Activated CD8-positive, alpha-beta memory T cell treated with anti-CD3 and anti-CD28 coated beads, Interleukin-2, amount 10 ng/mL, durations not matched to agents 7 days and 5 days (primary cell): Measurements from ENCODE around the gene MSANTD2. TPM values are rescaled to one million over a fixed set of nuclear protein-coding genes. Genes with fewer than 3 reads are reported as not detected.
A peak's percentile ranks its signal among the peaks of the same experiment; 100 is the strongest.

ENCODE experiments used
- ATAC-seq: fragments of 150-1000 bp; cut with Tn5 transposase; one replicate; pipeline ENCODE4 v1.10.0; 2021; ENCODE audit warnings: moderate library complexity
- CTCF ChIA-PET: fragments of 350-600 bp; sonication (Branson Sonifier 250); formaldehyde crosslinking; loops from one replicate; lab custom pipeline; 2021; ENCODE audit warnings: antibody characterized with exemption; lab: Charles Lee
- DNase-seq: peaks from one replicate; pipeline ENCODE4 v3.0.0-alpha.2; 2020
- H3K27ac Mint-ChIP-seq: one replicate; pipeline ENCODE4 v1.8.0; 2021; ENCODE audit warnings: mild to moderate bottlenecking, mixed read lengths
- H3K27me3 Mint-ChIP-seq: one replicate; pipeline ENCODE4 v1.8.0; 2021; ENCODE audit warnings: mixed read lengths
- H3K36me3 Mint-ChIP-seq: one replicate; pipeline ENCODE4 v1.8.0; 2021; ENCODE audit warnings: mild to moderate bottlenecking, mixed read lengths
- H3K4me1 Mint-ChIP-seq: one replicate; pipeline ENCODE4 v1.8.0; 2021; ENCODE audit warnings: mixed read lengths
- H3K4me3 Mint-ChIP-seq: one replicate; pipeline ENCODE4 v1.8.0; 2021; ENCODE audit warnings: mild to moderate bottlenecking, moderate library complexity, mixed read lengths
- H3K9me3 Mint-ChIP-seq: one replicate; pipeline ENCODE4 v1.8.0; 2022; ENCODE audit warnings: low read depth, mixed read lengths
- total RNA-seq, 2 experiments: library from RNA; stranded (reverse); gene quantifications; one replicate each; pipeline ENCODE4 v1.2.3, GENCODE V29; 2021

Gene MSANTD2
- 10 to 100 TPM in 1 of 2 experiments, 1 to 10 TPM in 1; 8.5 to 10.2 TPM for total RNA-seq

DNA sequence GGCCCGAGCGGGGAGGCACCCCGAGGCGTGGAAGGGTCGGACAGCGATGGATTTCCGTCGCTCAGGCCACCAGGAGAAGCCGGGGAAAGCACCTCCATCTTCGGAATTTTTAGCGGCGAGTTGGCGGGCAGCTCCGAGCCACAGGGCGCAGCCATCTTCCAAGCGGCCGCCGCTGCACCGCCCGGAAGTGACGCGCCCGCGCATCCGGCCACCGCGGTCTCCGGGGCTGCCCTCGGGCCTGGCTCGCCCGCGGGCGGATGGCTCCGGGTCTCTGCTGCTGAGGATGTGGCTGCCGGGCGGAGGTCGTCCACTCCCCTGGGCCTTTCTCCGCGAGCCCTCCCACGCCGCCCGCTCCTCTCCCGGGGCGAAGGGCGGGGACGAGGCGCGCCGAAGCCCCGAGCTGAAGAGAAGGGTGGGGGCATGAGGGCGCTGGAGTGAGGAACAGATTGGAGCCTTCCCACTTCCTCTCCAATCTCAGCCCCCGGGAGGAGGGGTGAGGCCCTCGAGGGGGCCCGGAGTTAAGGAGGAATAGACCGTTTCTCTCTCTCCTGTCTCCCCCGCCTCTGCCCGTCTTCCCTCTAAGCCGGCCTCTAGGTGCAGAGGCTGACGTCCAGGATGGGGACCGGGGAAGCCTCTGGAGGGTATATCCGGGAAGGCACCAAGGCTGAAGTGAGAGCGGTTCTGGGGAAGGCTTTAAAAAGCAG lies at the start of gene MSANTD2:
MSANTD2 (minus strand) TSS at position 181 of the 704 bp plus-strand sequence; CDS start at position 155, 26 bp downstream.
- Mint-ChIP-seq H3K27me3 (peaks cover 2% of the 10 kb centered on the region), H3K27ac (peak within 1 kb of the TSS; percentile 90), H3K9me3 (no peaks in the 10 kb centered on the region), H3K4me3 (peak within 1 kb of the TSS; percentile 82), H3K36me3 (no peaks in the 10 kb centered on the region), H3K4me1 (peaks cover 25% of the 10 kb centered on the region)
- CTCF ChIA-PET: interaction anchor here (0.7 to 15.2 kb wide), 11 partner anchors 10 to 152 kb away, joined by 3 to 216 read pairs (median 4); partner anchors contain the start of genes ESAM, SIAE and SPA17
- peak; percentile 91 for ATAC-seq
- peak; percentile 86 for DNase-seq

DNA sequence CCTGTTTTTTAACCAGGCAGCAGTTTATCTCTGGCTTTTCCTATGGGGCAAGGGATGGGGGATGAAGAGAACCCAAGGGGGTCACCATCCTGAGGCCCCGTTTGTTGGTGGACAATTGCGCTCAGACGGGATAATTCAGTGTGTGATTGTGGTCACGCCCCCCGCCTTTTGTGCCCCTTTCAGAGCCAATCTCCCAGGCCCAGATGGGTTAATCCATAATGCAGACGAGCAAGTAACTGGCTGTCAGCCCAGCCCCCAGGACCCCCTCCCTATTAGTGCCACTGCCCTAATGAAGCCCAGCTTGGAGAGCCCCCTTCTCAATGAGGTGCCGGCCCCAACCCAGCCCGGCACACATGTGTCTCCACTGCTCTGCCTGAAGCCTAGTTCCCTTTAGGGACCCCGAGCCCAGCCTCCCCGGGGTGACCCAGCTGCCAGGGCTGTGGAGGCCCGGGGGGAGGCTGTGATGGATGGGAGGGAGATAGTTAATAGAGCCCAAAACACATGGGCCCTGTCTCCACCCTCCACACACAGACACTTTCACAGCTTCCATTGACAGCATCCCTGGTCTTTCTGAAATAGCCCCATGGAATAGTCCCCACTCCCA lies 46.0 kb upstream of the MSANTD2 start:
- CTCF ChIA-PET: interaction anchor here (1.2 to 4.2 kb wide), 2 partner anchors 8 to 20 kb away, joined by 4 to 18 read pairs; no protein-coding TSS in a partner anchor
- H3K9me3 Mint-ChIP-seq: no peaks in the 10 kb centered on the region
- no peak overlapping the region for H3K4me3 Mint-ChIP-seq
- ATAC-seq (no peak), DNase-seq (no peak)
- H3K27ac Mint-ChIP-seq: no peak overlapping the region
- H3K27me3 Mint-ChIP-seq: peaks cover 98% of the 10 kb centered on the region
- H3K4me1 Mint-ChIP-seq: peaks cover 4% of the 10 kb centered on the region
- no peaks in the 10 kb centered on the region for H3K36me3 Mint-ChIP-seq

DNA sequence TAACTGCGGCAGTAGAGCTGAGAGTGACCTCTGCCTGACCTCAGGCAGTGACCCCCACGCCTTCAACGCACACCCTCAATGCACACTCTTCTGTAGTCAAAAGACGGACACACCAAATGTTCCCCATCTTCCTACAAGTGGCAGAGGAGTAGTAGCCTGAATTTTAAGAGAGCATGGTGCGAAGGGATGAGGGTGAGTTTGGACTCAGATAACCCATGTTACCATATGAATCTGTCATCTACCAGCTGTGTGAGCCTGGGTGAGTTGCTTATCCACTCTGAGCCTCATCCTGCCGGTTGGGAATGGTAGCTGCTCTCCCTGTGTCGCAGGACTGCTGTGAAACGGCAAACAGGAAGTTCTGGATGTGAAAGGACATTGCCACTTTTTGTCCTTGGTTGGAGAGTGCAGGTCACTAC lies 44.5 kb upstream of the MSANTD2 start:
- no peak for DNase-seq
- no peak overlapping the region for H3K4me3 Mint-ChIP-seq
- H3K27ac Mint-ChIP-seq: no peak overlapping the region
- no peak for ATAC-seq
- no peaks in the 10 kb centered on the region for H3K9me3 Mint-ChIP-seq
- H3K36me3 Mint-ChIP-seq: no peaks in the 10 kb centered on the region
- H3K4me1 Mint-ChIP-seq: peaks cover 6% of the 10 kb centered on the region
- H3K27me3 Mint-ChIP-seq: peaks cover 99% of the 10 kb centered on the region
- CTCF ChIA-PET: interaction anchor here (1.1 to 4.2 kb wide), 2 partner anchors 22 to 201 kb away, joined by 3 to 18 read pairs; no protein-coding TSS in a partner anchor

- H3K36me3 Mint-ChIP-seq: no peaks in the 10 kb centered on the region
- peaks cover 95% of the 10 kb centered on the region for H3K27me3 Mint-ChIP-seq
- ATAC-seq (no peak), DNase-seq (no peak)
- CTCF ChIA-PET: interaction anchor here (0.9 to 4.2 kb wide), 4 partner anchors 23 to 80 kb away, joined by 3 to 18 read pairs (median 4); no protein-coding TSS in a partner anchor
- H3K4me1 Mint-ChIP-seq: peaks cover 6% of the 10 kb centered on the region
- no peak overlapping the region for H3K4me3 Mint-ChIP-seq
- no peaks in the 10 kb centered on the region for H3K9me3 Mint-ChIP-seq
- H3K27ac Mint-ChIP-seq: no peak overlapping the region
These were observed 43.4 kb upstream of the MSANTD2 start for GRCh38 chr11:124843616-124843910.

GRCh38 chr11:124842305-124842704 lies 42.1 kb upstream of the MSANTD2 start:
- CTCF ChIA-PET: interaction anchor here (0.7 to 1.7 kb wide), 7 partner anchors 10 to 173 kb away, joined by 3 to 6 read pairs (median 3); partner anchors contain the start of gene ROBO3

GRCh38 chr11:124841840-124842239 lies 41.6 kb upstream of the MSANTD2 start:
- ATAC-seq (no peak), DNase-seq (no peak)
- H3K9me3 Mint-ChIP-seq: no peaks in the 10 kb centered on the region
- CTCF ChIA-PET: interaction anchor here (0.8 to 1.5 kb wide), 5 partner anchors 10 to 84 kb away, joined by 3 to 5 read pairs (median 3); partner anchors contain the start of gene ROBO3
- H3K4me3 Mint-ChIP-seq: no peak overlapping the region
- H3K27ac Mint-ChIP-seq: no peak overlapping the region
- peaks cover 94% of the 10 kb centered on the region for H3K27me3 Mint-ChIP-seq
- H3K4me1 Mint-ChIP-seq: peaks cover 13% of the 10 kb centered on the region
- H3K36me3 Mint-ChIP-seq: no peaks in the 10 kb centered on the region

More at GRCh38 chr11:124842305-124842704, 42.1 kb upstream of the MSANTD2 start:
- H3K4me3 Mint-ChIP-seq: no peak overlapping the region
- H3K27me3 Mint-ChIP-seq: peaks cover 95% of the 10 kb centered on the region
- H3K27ac Mint-ChIP-seq: no peak overlapping the region
- DNase-seq (no peak), ATAC-seq (no peak)
- peaks cover 8% of the 10 kb centered on the region for H3K4me1 Mint-ChIP-seq
- H3K36me3 Mint-ChIP-seq: no peaks in the 10 kb centered on the region
- H3K9me3 Mint-ChIP-seq: no peaks in the 10 kb centered on the region

- H3K27me3 Mint-ChIP-seq: peaks cover 89% of the 10 kb centered on the region
- no peaks in the 10 kb centered on the region for H3K9me3 Mint-ChIP-seq
- H3K4me1 Mint-ChIP-seq: peaks cover 16% of the 10 kb centered on the region
- no peaks in the 10 kb centered on the region for H3K36me3 Mint-ChIP-seq
- ATAC-seq (no peak), DNase-seq (no peak)
- no peak overlapping the region for H3K4me3 Mint-ChIP-seq
- no peak overlapping the region for H3K27ac Mint-ChIP-seq
- CTCF ChIA-PET: interaction anchor here (1.4 to 1.5 kb wide), 2 partner anchors 25 to 83 kb away, joined by 3 to 5 read pairs; partner anchors contain the start of gene ROBO3
These were observed 41.0 kb upstream of the MSANTD2 start for GRCh38 chr11:124841201-124841600.

DNA sequence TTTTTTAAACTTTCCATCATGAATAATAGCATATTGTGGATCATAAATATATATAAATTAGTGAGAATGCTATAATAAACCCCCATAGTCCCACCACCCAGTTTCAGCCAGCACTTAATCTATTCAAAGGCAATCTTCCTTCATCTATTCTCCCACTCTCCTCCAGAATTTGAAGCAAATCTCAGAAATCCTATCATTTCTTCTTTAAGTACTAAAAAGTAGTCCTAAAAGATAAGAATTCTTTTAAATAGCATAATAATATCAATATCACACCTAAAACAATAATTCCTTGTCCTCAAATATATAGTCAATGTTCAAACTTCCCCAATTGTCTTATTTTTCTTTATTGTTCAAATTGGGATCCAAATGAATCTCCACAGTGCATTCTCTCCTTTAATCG lies 40.5 kb upstream of the MSANTD2 start:
- Mint-ChIP-seq H3K9me3 (no peaks in the 10 kb centered on the region), H3K4me1 (peaks cover 18% of the 10 kb centered on the region), H3K27me3 (peaks cover 85% of the 10 kb centered on the region), H3K27ac (no peak overlapping the region), H3K36me3 (no peaks in the 10 kb centered on the region), H3K4me3 (no peak overlapping the region)
- no peak for DNase-seq
- no peak for ATAC-seq
- CTCF ChIA-PET: interaction anchor here (5.0 to 6.9 kb wide), 3 partner anchors 36 to 169 kb away, joined by 28 to 78 read pairs (median 31); partner anchors contain the start of genes ESAM, SIAE and SPA17

DNA sequence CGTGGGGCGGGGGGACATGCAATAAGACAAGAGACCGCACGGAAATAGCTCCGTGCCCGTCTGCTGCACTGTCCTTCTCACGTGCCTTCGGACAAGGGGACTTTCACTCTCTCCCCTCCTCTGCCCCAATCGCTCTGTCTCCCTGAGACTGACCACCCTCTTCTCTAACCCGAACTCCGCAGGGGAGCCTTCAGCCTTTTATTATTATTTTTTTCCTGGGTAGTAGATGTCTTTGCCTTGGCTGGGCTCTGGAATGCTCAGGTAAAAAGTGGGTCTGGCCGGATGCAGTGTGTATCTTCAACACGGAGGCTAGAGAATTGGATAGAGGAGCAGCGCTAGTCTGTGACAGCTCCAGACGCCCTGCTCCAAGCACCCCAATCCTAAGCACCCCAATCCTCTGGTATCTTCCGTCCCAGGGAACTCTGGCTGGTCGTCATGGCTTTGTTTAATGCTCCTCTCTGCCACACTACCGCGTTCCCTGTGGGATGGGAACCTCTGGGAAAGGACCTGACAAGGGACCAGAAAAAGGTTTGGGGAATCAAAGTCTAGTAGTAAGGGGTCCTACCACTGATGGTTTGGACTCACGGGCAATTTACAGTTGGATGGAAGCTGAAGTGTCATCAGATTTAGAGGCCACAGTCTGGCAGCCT lies 39.9 kb upstream of the MSANTD2 start:
- peaks cover 20% of the 10 kb centered on the region for H3K4me1 Mint-ChIP-seq
- DNase-seq: no peak
- H3K27ac Mint-ChIP-seq: no peak overlapping the region
- H3K9me3 Mint-ChIP-seq: no peaks in the 10 kb centered on the region
- CTCF ChIA-PET: interaction anchor here (5.0 to 6.9 kb wide), 3 partner anchors 37 to 169 kb away, joined by 28 to 78 read pairs (median 31); partner anchors contain the start of genes ESAM, SIAE and SPA17
- no peak overlapping the region for H3K4me3 Mint-ChIP-seq
- peaks cover 83% of the 10 kb centered on the region for H3K27me3 Mint-ChIP-seq
- H3K36me3 Mint-ChIP-seq: no peaks in the 10 kb centered on the region
- no peak for ATAC-seq

DNA sequence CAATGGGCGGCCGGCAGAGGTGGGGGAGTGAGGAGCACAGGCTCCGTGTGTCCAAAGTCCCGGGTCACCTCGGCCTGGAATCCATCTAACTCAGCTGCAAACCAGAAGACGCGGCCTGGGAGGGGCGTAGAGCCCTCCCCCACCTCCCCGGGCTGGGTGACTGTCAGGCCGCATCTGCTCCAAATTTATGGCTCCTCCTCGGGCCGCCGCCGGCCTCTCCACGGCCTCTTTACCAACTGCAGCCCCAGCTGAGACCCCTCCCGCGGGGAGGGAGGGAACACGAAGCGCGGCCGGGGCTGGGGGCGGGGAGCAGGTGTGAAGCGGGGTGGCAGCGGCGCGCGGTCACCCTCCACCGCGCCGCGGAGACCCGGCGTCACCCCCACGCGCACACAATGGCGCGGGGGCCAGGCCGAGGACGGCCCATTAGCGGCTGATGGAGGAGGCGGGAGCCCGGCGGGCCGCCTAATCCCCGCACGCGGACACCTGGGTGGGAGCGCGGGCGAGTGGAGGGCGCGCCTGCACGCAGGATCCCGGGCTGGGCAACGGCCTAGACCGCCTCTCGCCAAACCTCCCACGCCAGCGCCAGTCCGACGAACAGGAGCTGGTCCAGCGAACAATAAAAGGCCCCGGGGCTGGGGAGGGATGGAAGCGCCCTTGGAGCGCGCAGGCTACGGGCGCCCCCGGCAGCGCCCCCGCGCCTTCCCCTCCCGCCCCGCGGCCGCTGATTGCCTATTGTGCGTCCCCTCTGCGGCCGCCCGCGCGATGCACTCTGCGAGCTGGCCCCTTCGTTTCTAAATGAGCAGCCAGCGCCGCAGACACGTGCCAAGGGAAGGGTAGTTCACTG lies 39.1 kb upstream of the MSANTD2 start:
- Mint-ChIP-seq H3K9me3 (no peaks in the 10 kb centered on the region), H3K4me3 (no peak overlapping the region), H3K36me3 (no peaks in the 10 kb centered on the region)

DNA sequence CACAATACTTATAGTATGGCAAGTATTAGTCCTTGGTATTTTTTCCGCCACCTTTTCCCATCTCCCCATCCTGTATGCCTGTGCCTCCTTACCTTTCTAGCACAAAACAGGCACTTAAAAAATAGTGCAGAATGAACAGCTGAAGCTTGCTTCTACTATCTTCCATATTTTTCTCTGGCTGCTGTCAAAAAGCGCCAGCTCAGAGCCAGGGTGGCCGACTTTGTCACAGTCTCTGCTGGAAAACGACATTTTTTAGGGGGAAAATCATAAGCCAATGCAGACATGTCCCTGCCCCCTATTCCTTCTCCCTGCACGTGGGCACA lies 38.6 kb upstream of the MSANTD2 start:
- H3K27me3 Mint-ChIP-seq: peaks cover 75% of the 10 kb centered on the region
- no peaks in the 10 kb centered on the region for H3K9me3 Mint-ChIP-seq
- peaks cover 20% of the 10 kb centered on the region for H3K4me1 Mint-ChIP-seq
- no peak for ATAC-seq
- no peak for DNase-seq
- no peak overlapping the region for H3K27ac Mint-ChIP-seq
- CTCF ChIA-PET: interaction anchor here (1.1 to 6.9 kb wide), 12 partner anchors 8 to 302 kb away, joined by 3 to 78 read pairs (median 14); partner anchors contain the start of genes ESAM, MSANTD2, SIAE and SPA17
- no peak overlapping the region for H3K4me3 Mint-ChIP-seq
- no peaks in the 10 kb centered on the region for H3K36me3 Mint-ChIP-seq

More for the DNA sequence above, 39.1 kb upstream of the MSANTD2 start:
- Mint-ChIP-seq H3K27me3 (peaks cover 78% of the 10 kb centered on the region), H3K4me1 (peaks cover 20% of the 10 kb centered on the region), H3K27ac (no peak overlapping the region)
- DNase-seq: no peak
- CTCF ChIA-PET: interaction anchor here (2.6 to 6.9 kb wide), 5 partner anchors 38 to 195 kb away, joined by 22 to 78 read pairs (median 30); partner anchors contain the start of genes ESAM, SIAE and SPA17
- ATAC-seq: no peak

DNA sequence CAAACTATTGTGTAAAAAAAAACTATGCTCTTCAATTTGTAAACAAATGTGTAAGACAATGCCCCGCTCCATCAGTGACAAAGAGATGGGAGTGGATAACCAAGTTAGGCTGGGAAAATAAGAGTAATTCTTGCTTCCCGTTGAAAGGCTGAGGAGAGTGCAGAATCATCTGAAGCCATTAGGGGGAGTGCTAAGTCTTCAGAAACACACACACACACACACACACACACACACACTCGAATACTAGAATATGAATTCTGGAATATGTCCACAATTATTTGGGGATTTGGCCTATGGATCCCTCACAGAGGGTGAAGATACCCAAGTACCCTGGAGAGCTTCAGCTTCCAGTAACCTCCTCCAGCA lies 37.3 kb upstream of the MSANTD2 start:
- CTCF ChIA-PET: interaction anchor here (0.6 to 6.9 kb wide), 20 partner anchors 9 to 422 kb away, joined by 3 to 78 read pairs (median 4); partner anchors contain the start of genes ESAM, MSANTD2, ROBO3 and SIAE
- no peak overlapping the region for H3K27ac Mint-ChIP-seq
- H3K27me3 Mint-ChIP-seq: peaks cover 73% of the 10 kb centered on the region
- DNase-seq: no peak
- H3K4me3 Mint-ChIP-seq: no peak overlapping the region
- H3K36me3 Mint-ChIP-seq: no peaks in the 10 kb centered on the region
- peak; percentile 46 for ATAC-seq
- peaks cover 18% of the 10 kb centered on the region for H3K4me1 Mint-ChIP-seq
- H3K9me3 Mint-ChIP-seq: no peaks in the 10 kb centered on the region
